Right lobe of liver (tissue), 4 donors: ENCODE results near the gene PHKG2.

Experiments used
- POLR2A ChIP-seq: fragments of 450-650 bp; IDR thresholded peaks from one replicate; pipeline ENCODE4 v1.6.1; 2017; ENCODE audit warnings: antibody characterized with exemption, mild to moderate bottlenecking
- TF ChIP-seq, protein P1 (sequence below), 4 donors: fragments of 200-600 bp in 3 of 4; fragments of 450-650 bp in 1 of 4; IDR thresholded peaks; one replicate each; pipeline versions ENCODE4 v1.5.1 to v1.8.0; 2016 to 2022; ENCODE audit warnings: antibody characterized with exemption in 4 of 4, mild to moderate bottlenecking in 2 of 4
- donor health status: DM: no; HTN: no; CAD: no.
- donor health status: DM: no; HTN: no; CAD: no.
- donor health status: DM: no; HTN: yes; CAD: no.

DNA sequence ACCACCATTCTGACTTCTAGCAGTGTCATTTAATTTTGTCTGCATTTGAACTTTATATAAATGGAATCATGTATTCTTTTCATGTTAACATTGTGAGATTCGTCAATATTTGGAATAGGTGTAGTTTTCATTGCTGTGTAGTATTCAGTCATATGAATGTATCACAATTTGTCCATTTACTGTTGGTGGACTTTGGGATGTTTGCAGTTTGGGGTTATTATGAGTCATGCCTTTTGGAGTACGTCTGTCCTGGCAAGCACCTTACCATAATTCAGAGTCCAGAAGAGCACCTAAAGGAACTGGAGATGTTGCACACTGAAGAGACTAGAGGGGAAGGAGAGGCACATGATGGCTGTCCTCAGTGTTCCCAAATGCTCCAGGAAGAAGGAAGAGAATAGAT lies 3.1 kb upstream of the PHKG2 start:
- TF ChIP-seq POLR2A: no peak
- TF ChIP-seq, protein P1, sequence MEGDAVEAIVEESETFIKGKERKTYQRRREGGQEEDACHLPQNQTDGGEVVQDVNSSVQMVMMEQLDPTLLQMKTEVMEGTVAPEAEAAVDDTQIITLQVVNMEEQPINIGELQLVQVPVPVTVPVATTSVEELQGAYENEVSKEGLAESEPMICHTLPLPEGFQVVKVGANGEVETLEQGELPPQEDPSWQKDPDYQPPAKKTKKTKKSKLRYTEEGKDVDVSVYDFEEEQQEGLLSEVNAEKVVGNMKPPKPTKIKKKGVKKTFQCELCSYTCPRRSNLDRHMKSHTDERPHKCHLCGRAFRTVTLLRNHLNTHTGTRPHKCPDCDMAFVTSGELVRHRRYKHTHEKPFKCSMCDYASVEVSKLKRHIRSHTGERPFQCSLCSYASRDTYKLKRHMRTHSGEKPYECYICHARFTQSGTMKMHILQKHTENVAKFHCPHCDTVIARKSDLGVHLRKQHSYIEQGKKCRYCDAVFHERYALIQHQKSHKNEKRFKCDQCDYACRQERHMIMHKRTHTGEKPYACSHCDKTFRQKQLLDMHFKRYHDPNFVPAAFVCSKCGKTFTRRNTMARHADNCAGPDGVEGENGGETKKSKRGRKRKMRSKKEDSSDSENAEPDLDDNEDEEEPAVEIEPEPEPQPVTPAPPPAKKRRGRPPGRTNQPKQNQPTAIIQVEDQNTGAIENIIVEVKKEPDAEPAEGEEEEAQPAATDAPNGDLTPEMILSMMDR (IDR thresholded peaks at IDR 0.05): no peak
